Body of pancreas (tissue), 4 donors: ENCODE measurements around the gene CCL26. TPM values are rescaled to one million over a fixed set of nuclear protein-coding genes. Genes with fewer than 3 reads are reported as not detected.
A peak's percentile ranks its signal among the peaks of the same experiment; 100 is the strongest.

Source experiments
- ATAC-seq: fragments of 150-250 bp; one replicate; pipeline ENCODE4 v1.9.1; 2016
- DNase-seq, 4 donors: peaks; one replicate each; pipeline ENCODE4 v3.0.0-alpha.2; 2019
- H3K27ac ChIP-seq, 4 donors: fragments of 200-600 bp; sonication (generic); 1 replicate in 3 of 4; 2 replicates in 1 of 4; pipeline versions ENCODE4 v1.5.1 to v1.6.1; 2016 to 2019; ENCODE audit warnings: mild to moderate bottlenecking in 1 of 4, mixed read lengths in 1 of 4, moderate library complexity in 1 of 4
- H3K27me3 ChIP-seq, 2 donors: fragments of 200-600 bp; sonication (generic); one replicate each; pipeline ENCODE4 v1.6.0; 2016; ENCODE audit warnings: mild to moderate bottlenecking in 1 of 2
- H3K36me3 ChIP-seq, 2 donors: fragments of 200-600 bp; sonication (generic); replicated peaks in 1 of 2; 2 replicates each; pipeline ENCODE4 v1.5.1; 2016; ENCODE audit warnings: low read depth in 2 of 2; ENCODE audit not compliant: insufficient read depth in 1 of 2
- H3K4me1 ChIP-seq: fragments of 200-600 bp; sonication (generic); one replicate; pipeline ENCODE4 v1.6.0; 2016
- H3K4me3 ChIP-seq, 2 donors: fragments of 200-600 bp; sonication (generic); 1 replicate in 1 of 2; 2 replicates in 1 of 2; pipeline ENCODE4 v1.5.1; 2016 to 2019
- H3K9me3 ChIP-seq, 3 donors: fragments of 200-600 bp; sonication (generic); 1 replicate in 2 of 3; 2 replicates in 1 of 3; pipeline ENCODE4 v1.5.1; 2016
- POLR2A ChIP-seq, 3 donors: fragments of 450-650 bp; IDR thresholded peaks; one replicate each; pipeline ENCODE4 v1.6.1; 2016; ENCODE audit warnings: antibody characterized with exemption in 3 of 3, mild to moderate bottlenecking in 2 of 3
- WGBS, 2 donors: methylation state at CpG; one replicate each; pipeline ENCODE4 v1.1.5; 2017; 5-methylcytosine and 5-hydroxymethylcytosine counted together
- intact Hi-C: fragments of 100-400 bp; cut with DNase I; formaldehyde crosslinking; loops from one replicate; pipeline ENCODE4 v1.15.1; 2023
- total RNA-seq, 2 donors: library from RNA; depleted of rRNA; stranded (reverse); fragments of >200 nt; gene quantifications; one replicate each; pipeline ENCODE4 v1.1.0, GENCODE V29; 2016
- TF ChIP-seq, protein P1 (sequence below), 7 experiments: fragments of 450-650 bp in 4 of 7; fragments of 200-600 bp in 3 of 7; sonication (generic) in 3 of 7; IDR thresholded peaks; one replicate each; pipeline ENCODE4 v1.5.1; 2016 to 2019; ENCODE audit warnings: antibody characterized with exemption in 7 of 7

Gene CCL26
- total RNA-seq, 2 donors from 2014 or later: not detected

DNA sequence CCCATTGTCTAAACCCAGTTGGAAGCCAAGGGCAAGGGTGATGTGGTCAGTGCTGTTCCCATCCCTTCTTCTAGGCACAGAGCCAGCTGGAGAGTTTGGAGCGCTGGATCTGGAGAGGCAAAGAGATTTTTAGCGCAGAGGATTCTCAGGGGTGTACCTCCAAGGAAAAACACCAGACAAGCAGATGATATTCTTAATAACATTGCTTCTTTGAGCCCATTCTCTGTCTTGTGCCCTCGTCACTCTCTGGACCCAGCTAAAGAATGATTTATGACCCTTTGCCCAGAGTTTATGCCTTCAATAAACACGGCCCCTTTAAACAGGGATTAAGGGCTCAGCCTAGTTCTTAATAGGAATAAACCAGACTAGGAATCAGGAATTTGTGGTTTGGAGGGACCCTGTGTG, 28.6 kb downstream of the CCL26 start:
- H3K27ac ChIP-seq: no peak overlapping the region
- intact Hi-C loops: no loop called here
- H3K4me1 ChIP-seq: peaks cover 4% of the 10 kb centered on the region
- ATAC-seq: no peak
- no peaks in the 10 kb centered on the region for H3K27me3 ChIP-seq
- WGBS, 2 donors: 57 to 58% methylated on average over 4 of the region's 4 CpGs
- no peaks in the 10 kb centered on the region for H3K9me3 ChIP-seq
- no peak for DNase-seq
- no peaks in the 10 kb centered on the region for H3K36me3 ChIP-seq
- TF ChIP-seq, protein P1, sequence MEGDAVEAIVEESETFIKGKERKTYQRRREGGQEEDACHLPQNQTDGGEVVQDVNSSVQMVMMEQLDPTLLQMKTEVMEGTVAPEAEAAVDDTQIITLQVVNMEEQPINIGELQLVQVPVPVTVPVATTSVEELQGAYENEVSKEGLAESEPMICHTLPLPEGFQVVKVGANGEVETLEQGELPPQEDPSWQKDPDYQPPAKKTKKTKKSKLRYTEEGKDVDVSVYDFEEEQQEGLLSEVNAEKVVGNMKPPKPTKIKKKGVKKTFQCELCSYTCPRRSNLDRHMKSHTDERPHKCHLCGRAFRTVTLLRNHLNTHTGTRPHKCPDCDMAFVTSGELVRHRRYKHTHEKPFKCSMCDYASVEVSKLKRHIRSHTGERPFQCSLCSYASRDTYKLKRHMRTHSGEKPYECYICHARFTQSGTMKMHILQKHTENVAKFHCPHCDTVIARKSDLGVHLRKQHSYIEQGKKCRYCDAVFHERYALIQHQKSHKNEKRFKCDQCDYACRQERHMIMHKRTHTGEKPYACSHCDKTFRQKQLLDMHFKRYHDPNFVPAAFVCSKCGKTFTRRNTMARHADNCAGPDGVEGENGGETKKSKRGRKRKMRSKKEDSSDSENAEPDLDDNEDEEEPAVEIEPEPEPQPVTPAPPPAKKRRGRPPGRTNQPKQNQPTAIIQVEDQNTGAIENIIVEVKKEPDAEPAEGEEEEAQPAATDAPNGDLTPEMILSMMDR (IDR thresholded peaks at IDR 0.05): no peak
- no peak for TF ChIP-seq POLR2A (IDR thresholded peaks at IDR 0.05)
- H3K4me3 ChIP-seq: no peak overlapping the region

DNA sequence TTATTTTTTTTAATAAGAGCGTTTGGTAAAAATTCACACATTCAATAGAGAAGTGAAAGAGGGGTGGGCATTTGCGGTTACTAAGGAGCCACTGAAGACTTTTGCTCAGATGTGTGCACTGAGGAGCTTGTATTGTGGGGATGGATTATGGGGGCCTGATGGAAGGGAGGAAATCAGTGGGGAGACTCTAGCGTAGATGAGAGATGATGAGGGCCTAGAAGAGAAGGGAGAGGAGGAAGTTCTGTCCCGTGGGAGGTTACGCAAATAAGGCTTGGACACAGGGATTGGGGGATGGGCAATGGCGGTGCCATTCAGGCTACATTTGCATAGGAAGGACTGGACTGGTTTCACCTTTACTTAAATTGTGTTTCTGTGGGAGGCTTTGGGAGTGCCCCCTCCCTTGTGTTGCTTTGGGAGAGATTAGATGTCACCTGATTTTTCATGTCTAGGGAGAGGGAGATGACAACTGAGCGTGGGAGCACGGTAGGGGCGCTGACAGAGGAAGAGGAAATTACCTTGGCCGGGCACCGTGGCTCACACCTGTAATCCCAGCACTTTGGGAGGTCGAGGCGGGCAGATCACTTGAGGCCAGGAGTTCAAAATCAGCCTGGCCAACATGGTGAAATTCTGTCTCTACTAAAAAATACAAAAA, 31.0 kb downstream of the CCL26 start:
- Histone ChIP-seq H3K4me3 (no peak overlapping the region), H3K9me3 (no peaks in the 10 kb centered on the region), H3K4me1 (peaks cover 12% of the 10 kb centered on the region), H3K27me3 (no peaks in the 10 kb centered on the region), H3K27ac (peak overlapping the region in 2 of 4 donors; percentile 50 to 55), H3K36me3 (no peaks in the 10 kb centered on the region)
- DNase-seq (peak; percentile 19 to 67 (median 30)), ATAC-seq (no peak)
- no peak for TF ChIP-seq POLR2A (IDR thresholded peaks at IDR 0.05)
- TF ChIP-seq, protein P1 (IDR thresholded peaks at IDR 0.05): no peak
- 29 to 40% methylated on average over 13 of the region's 13 CpGs for WGBS, 2 donors
- intact Hi-C loops: no loop called here

DNA sequence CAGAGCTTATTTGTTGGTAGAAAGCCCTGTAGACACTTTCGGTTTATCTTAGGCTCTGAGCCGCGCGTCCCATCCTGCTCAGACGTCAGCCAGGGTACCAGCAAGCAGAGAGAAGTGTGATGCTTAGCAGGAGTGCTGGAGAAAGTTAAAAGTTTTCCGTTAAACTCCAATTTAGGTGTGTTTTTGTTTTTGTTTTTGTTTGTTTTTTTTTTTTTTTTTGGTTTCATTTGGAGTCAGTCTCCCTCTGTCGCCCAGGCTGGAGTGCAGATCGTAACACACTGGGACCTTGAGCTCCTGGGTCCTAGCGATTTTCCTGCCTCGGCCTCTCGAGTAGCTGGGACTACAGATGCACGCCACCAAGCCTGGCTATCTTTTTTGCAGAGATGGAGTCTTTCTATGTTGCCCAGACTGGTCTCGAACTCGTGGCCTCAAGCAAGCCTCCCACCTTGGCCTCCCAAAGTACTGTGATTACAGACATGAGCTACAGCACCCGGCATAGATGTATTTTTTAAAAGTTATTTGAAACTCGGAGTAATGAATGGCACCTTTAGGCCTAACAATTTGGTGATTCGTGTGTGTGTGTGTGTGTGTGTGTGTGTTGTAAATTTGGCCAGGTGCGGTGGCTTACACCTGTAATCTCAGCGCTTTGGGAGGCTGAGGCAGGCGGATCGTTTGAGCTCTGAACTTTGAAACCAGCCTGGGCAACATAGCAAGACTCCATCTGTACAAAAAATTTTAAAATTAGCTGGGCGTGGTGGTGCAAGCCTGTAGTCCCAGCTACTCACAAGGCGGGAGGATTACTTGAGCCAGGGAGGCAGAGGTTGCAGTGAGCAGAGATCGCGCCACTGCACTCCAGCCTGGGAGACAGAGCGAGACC, 32.0 kb downstream of the CCL26 start:
- Histone ChIP-seq H3K4me3 (peak overlapping the region; percentile 22 to 61), H3K9me3 (no peaks in the 10 kb centered on the region), H3K4me1 (peaks cover 12% of the 10 kb centered on the region), H3K36me3 (no peaks in the 10 kb centered on the region), H3K27me3 (no peaks in the 10 kb centered on the region), H3K27ac (peak overlapping the region; percentile 3 to 91 (median 78))
- 60 to 66% methylated on average over 26 of the region's 26 CpGs for WGBS, 2 donors
- no peak for TF ChIP-seq POLR2A (IDR thresholded peaks at IDR 0.05)
- TF ChIP-seq, protein P1 (IDR thresholded peaks at IDR 0.05): no peak
- ATAC-seq: no peak
- no peak for DNase-seq
- intact Hi-C loops: no loop called here

DNA sequence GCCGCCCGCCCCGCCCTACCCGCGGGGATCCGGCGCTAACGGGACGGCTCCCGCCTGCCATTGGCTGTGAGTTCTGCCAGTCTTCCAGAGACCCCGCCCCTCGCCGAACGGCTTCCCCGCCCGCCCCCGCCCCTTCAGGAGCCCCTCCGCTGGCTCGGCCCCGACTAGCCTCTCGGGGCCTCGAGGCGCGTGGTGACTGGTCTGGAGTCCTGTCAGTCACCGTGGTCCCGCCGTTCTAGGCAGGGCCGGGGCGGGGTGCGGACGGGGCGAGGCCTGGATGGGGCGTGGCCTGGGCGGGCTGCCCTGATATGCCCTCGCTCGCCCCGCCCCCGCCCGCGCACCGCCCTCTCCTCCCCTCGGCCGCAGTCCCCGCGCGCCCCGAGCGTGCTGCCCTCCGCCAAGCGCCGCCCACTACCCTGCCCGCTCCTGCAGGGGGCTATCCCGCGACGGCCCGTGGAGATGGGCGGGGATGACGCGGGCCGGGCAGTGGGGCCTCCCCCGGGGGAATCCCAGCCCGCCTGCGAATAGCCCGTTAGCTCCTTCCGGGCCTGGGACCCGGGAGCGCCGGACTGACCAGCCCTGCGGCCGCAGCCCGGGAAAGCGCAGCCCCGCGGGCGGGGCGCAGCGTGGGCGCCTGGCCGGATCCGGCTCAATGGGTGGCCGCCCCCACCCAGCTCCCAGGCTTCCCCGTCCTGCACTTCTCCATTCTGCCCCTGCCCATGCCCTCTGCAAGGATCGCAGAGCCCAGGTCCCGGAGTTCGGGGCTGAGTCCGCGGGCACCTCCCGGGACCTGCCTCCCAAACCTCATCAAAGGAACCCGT, 32.8 kb downstream of the CCL26 start:
- DNase-seq (peak; percentile 100), ATAC-seq (peak; percentile 96)
- Histone ChIP-seq H3K9me3 (no peaks in the 10 kb centered on the region), H3K36me3 (no peaks in the 10 kb centered on the region), H3K27me3 (no peaks in the 10 kb centered on the region), H3K4me3 (peak overlapping the region; percentile 60 to 92), H3K4me1 (peaks cover 12% of the 10 kb centered on the region), H3K27ac (peak overlapping the region; percentile 56 to 91 (median 78))
- peak; percentile 18 to 59 (median 41) for TF ChIP-seq POLR2A (IDR thresholded peaks at IDR 0.05)
- TF ChIP-seq, protein P1 (IDR thresholded peaks at IDR 0.05): peak in 3 of 7 experiments; percentile 15 to 39 (median 20)
- 1% methylated on average over 46 of the region's 89 CpGs; no CpG with 5 or more reads in 1 of the 2 donors for WGBS, 2 donors
- intact Hi-C loops: no loop called here
